ENCODE results near the gene LRRC14B.

The LRRC14B gene

GRCh38 chr5:184471-184870, 6.8 kb upstream of the LRRC14B start:
- Histone ChIP-seq H3K4me3 (replicated peaks; ENCODE audit: insufficient read depth, low read length) (no peak overlapping the region), H3K27ac (replicated peaks) (no peak overlapping the region), H3K27me3 (ENCODE audit: insufficient read depth, poor library complexity, severe bottlenecking) (no peaks in the 10 kb centered on the region)
- DNase-seq (ENCODE audit: low read depth in 1 of 2, low spot score in 1 of 2): no peak
- TF ChIP-seq SPI1 (IDR thresholded peaks at IDR 0.05; ENCODE audit: borderline replicate concordance, low read depth) (no peak), CTCF (IDR thresholded peaks at IDR 0.05; ENCODE audit: insufficient read depth, low read length) (no peak), REST (IDR thresholded peaks at IDR 0.05; ENCODE audit: insufficient replicate concordance, low read depth) (no peak), POLR2AphosphoS5 (IDR thresholded peaks at IDR 0.05; ENCODE audit: low read depth) (no peak), GABPA (IDR thresholded peaks at IDR 0.05; ENCODE audit: low read depth) (no peak)

GRCh38 chr5:185095-186070, 5.9 kb upstream of the LRRC14B start:
- no peak overlapping the region for H3K27ac ChIP-seq (replicated peaks)
- H3K4me3 ChIP-seq (replicated peaks; ENCODE audit: insufficient read depth, low read length): no peak overlapping the region
- no peak for DNase-seq (ENCODE audit: low read depth in 1 of 2, low spot score in 1 of 2)
- TF ChIP-seq CTCF (IDR thresholded peaks at IDR 0.05; ENCODE audit: insufficient read depth, low read length) (no peak), POLR2AphosphoS5 (IDR thresholded peaks at IDR 0.05; ENCODE audit: low read depth) (no peak)
- H3K27me3 ChIP-seq (ENCODE audit: insufficient read depth, poor library complexity, severe bottlenecking): no peaks in the 10 kb centered on the region

DNA sequence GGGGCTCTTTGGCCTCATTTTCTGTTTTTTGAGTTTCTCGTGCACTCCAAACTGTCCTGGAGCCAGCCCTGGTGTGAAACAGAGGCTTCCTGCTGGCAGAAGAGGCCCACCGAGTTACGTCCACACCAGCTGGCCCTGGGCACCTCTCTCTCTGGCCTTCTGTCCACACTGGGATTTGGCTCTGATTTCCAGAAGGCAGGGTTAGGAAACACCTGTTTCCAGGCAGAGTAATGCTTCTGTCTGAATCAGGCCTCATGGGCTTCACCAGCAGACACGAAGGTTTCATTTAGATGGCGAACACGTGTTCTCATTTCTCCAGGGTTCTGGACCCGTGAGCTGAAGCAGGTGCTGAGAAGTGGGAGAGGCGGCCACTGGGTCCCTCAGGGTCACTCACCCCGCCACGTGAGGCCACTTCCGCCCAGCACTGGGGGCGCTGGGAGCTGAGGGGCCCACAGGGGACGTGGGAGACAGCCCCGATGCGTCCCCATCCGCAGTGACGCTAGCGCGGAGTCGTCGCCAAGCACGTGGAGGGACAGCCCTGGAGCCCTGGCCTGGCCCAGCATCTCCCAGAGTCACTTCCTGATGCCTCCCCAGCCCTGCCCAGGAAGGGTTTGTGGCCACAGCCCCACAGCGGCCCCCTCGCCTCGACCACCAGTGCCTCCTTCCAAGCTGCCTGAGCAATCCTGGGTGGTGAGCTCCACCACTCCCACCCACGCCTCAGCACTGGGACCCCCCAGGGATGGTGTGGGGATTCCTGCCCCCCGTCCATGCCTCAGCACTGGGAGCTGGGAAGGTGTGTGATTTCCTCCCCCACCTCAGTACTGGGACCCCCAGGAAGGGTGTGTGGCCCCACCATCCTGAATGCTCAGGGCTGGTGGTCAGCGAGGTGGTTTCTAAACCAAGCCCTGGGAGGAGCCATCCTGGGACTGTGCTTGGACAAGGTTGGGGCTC, 4.9 kb upstream of the LRRC14B start:
- H3K27ac ChIP-seq (replicated peaks): no peak overlapping the region
- TF ChIP-seq REST (IDR thresholded peaks at IDR 0.05; ENCODE audit: insufficient replicate concordance, low read depth) (no peak), GABPA (IDR thresholded peaks at IDR 0.05; ENCODE audit: low read depth) (no peak), POLR2AphosphoS5 (IDR thresholded peaks at IDR 0.05; ENCODE audit: low read depth) (no peak), CTCF (IDR thresholded peaks at IDR 0.05; ENCODE audit: insufficient read depth, low read length) (no peak), SPI1 (IDR thresholded peaks at IDR 0.05; ENCODE audit: borderline replicate concordance, low read depth) (no peak)

More for the DNA sequence above, 4.9 kb upstream of the LRRC14B start:
- DNase-seq (ENCODE audit: low read depth in 1 of 2, low spot score in 1 of 2): no peak
- Histone ChIP-seq H3K4me3 (replicated peaks; ENCODE audit: insufficient read depth, low read length) (no peak overlapping the region), H3K27me3 (ENCODE audit: insufficient read depth, poor library complexity, severe bottlenecking) (no peaks in the 10 kb centered on the region)

Data from HL-60 (cell line).